ENCODE results near the gene C1QTNF6.

- TF ChIP-seq, protein P1, sequence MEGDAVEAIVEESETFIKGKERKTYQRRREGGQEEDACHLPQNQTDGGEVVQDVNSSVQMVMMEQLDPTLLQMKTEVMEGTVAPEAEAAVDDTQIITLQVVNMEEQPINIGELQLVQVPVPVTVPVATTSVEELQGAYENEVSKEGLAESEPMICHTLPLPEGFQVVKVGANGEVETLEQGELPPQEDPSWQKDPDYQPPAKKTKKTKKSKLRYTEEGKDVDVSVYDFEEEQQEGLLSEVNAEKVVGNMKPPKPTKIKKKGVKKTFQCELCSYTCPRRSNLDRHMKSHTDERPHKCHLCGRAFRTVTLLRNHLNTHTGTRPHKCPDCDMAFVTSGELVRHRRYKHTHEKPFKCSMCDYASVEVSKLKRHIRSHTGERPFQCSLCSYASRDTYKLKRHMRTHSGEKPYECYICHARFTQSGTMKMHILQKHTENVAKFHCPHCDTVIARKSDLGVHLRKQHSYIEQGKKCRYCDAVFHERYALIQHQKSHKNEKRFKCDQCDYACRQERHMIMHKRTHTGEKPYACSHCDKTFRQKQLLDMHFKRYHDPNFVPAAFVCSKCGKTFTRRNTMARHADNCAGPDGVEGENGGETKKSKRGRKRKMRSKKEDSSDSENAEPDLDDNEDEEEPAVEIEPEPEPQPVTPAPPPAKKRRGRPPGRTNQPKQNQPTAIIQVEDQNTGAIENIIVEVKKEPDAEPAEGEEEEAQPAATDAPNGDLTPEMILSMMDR (IDR thresholded peaks at IDR 0.05): no peak
- no peak for TF ChIP-seq POLR2A (IDR thresholded peaks at IDR 0.05)
Measured at GRCh38 chr22:37169947-37170688, 17.9 kb downstream of the C1QTNF6 start.

All from thyroid gland (tissue), 4 donors.